ENCODE data around the gene MS4A10. TPM values are rescaled to one million over a fixed set of nuclear protein-coding genes. Genes with fewer than 3 reads are reported as not detected.
"Not testable (repeated sequence)": the region's sequence is repeated elsewhere in the genome, so short reads cannot be mapped to it uniquely, and the experiment has no call there.

MS4A10 gene
- polyA plus RNA-seq, 3 donors, result not detected

DNA sequence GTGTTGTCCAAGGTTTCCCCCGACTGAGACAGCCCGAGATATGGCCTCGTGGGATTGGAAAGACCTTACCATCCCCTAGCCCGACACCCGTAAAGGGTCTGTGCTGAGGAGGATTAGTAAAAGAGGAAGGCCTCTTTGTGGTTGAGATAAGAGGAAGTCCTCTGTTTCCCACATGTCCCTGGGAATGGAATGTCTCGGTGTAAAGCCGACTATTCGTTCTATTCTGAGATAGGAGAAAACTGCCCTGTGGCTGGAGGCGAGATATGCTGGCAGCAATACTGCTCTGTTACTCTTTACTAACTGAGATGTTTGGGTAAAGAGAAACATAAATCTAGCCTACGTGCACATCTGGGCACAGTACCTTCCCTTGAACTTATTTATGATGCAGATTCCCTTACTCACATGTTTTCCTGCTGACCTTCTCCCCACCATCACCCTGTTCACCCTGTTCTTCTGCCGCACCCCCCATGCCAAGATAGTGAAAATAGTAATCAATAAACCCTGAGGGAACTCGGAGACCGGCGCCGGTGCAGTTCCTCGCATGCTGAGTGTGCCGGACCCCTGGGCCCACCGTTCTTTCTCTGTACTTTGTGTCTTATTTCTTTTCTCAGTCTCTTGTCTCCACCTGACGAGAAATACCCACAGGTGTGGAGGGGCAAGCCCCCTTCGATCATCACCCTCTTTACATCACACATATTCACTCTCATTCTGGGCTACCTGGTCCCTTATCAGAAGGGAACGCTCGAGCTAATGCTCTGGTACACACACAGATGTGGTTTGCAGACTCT is 25.5 kb upstream of the MS4A10 start:
- intact Hi-C loops (cut with micrococcal nuclease); H3K79me2 ChIP-seq (ENCODE audit: insufficient read depth, low read length); H3K9me3 ChIP-seq (replicated peaks in 1 of 2; ENCODE audit: control insufficient read depth in 1 of 2, insufficient read depth in 1 of 2, low read length in 2 of 2); H3K36me3 ChIP-seq (replicated peaks in 1 of 2; ENCODE audit: control insufficient read depth in 1 of 2, insufficient read depth in 2 of 2, low read length in 2 of 2); H3K27ac ChIP-seq (ENCODE audit: low read depth in 1 of 2, low read length in 2 of 2); H3K9me3 Mint-ChIP-seq; H2AFZ ChIP-seq (ENCODE audit: insufficient read depth, low read depth, low read length, poor library complexity, severe bottlenecking); H3K4me3 ChIP-seq (replicated peaks in 1 of 3; ENCODE audit: low read depth in 2 of 3, low read length in 3 of 3); H4K20me1 ChIP-seq (ENCODE audit: insufficient read depth, low read length); H3K36me3 Mint-ChIP-seq; H3K27me3 ChIP-seq (ENCODE audit: control insufficient read depth in 2 of 2, insufficient read depth in 2 of 2, low read length in 2 of 2); H3K9ac ChIP-seq (ENCODE audit: insufficient read depth, low read length, poor library complexity, severe bottlenecking): not testable (repeated sequence)
- Mint-ChIP-seq H3K27ac (peak overlapping the region in 1 of 7 donors; percentile 29), H3K4me1 (peaks cover 21% of the 10 kb centered on the region), H3K4me3 (peak overlapping the region in 1 of 2 donors; percentile 74), H3K27me3 (ENCODE audit: low read depth in 3 of 3) (peaks cover 13 to 28% (median 16%) of the 10 kb centered on the region in 3 donors)
- WGBS (ENCODE audit: insufficient coverage), result 84% methylated on average over 8 of the region's 22 CpGs
- H3K4me2 ChIP-seq (replicated peaks; ENCODE audit: extremely low read depth, low read length, poor library complexity, severe bottlenecking), result peak overlapping the region; percentile 11
- DNase-seq, result peak; percentile 10 to 54 (median 40)
- H3K4me1 ChIP-seq (ENCODE audit: control insufficient read depth in 1 of 2, insufficient read depth in 2 of 2, low read length in 2 of 2), result peaks cover 12% of the 10 kb centered on the region in 2 donors

DNA sequence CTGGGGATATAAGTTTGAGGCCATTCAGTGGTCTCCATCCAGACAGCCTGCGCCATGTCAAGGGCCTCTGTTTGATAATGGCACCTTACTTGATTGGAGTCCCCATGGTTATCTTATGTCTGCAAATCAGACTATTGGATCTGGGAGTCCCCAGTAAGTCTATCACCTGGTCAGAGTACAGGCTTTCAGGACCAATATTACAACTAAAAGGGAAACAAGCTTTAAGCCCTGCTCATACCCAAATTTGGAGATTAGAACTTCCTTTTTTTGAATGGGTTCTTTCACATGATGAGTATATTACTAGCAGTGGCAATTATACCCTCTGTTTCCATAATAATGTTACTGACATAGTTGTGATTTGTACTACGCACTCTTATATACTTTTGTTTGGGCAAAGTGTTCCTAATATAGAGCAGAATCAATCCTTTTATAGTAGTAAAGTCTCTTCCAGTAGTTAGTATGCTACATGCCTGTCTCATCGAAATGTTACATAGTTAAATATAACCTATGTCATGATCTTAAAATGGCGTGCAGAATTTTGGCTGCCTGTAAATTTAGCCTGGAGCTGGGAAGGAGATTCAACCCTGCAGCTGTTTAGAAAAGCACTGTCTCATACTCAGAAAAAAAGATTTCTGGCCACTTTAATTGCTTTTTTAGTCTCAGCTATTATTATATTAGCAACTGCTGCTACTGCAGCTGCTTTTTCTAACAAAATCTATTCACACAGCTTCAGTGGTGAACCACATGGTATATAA is 23.5 kb upstream of the MS4A10 start:
- no peak overlapping the region for H3K9ac ChIP-seq (ENCODE audit: insufficient read depth, low read length, poor library complexity, severe bottlenecking)
- peaks cover 12% of the 10 kb centered on the region in 2 donors for H3K4me1 ChIP-seq (ENCODE audit: control insufficient read depth in 1 of 2, insufficient read depth in 2 of 2, low read length in 2 of 2)
- H3K36me3 Mint-ChIP-seq, result no peaks in the 10 kb centered on the region
- H4K20me1 ChIP-seq (ENCODE audit: insufficient read depth, low read length), result no peaks in the 10 kb centered on the region
- intact Hi-C loops (cut with micrococcal nuclease), result no loop called here
- no peak overlapping the region for H3K27ac ChIP-seq (ENCODE audit: low read depth in 1 of 2, low read length in 2 of 2)
- H3K27ac Mint-ChIP-seq, result peak overlapping the region in 1 of 7 donors; percentile 24
- no peak overlapping the region for H3K4me3 ChIP-seq (replicated peaks in 1 of 3; ENCODE audit: low read depth in 2 of 3, low read length in 3 of 3)
- H3K79me2 ChIP-seq (ENCODE audit: insufficient read depth, low read length), result no peaks in the 10 kb centered on the region
- peaks cover 12 to 26% (median 14%) of the 10 kb centered on the region in 3 donors for H3K27me3 Mint-ChIP-seq (ENCODE audit: low read depth in 3 of 3)
- H3K4me1 Mint-ChIP-seq, result peaks cover 21% of the 10 kb centered on the region
- no peak overlapping the region for H2AFZ ChIP-seq (ENCODE audit: insufficient read depth, low read depth, low read length, poor library complexity, severe bottlenecking)
- H3K27me3 ChIP-seq (ENCODE audit: control insufficient read depth in 2 of 2, insufficient read depth in 2 of 2, low read length in 2 of 2), result peaks cover 4 to 8% of the 10 kb centered on the region in 2 donors
- TF ChIP-seq, protein P1, sequence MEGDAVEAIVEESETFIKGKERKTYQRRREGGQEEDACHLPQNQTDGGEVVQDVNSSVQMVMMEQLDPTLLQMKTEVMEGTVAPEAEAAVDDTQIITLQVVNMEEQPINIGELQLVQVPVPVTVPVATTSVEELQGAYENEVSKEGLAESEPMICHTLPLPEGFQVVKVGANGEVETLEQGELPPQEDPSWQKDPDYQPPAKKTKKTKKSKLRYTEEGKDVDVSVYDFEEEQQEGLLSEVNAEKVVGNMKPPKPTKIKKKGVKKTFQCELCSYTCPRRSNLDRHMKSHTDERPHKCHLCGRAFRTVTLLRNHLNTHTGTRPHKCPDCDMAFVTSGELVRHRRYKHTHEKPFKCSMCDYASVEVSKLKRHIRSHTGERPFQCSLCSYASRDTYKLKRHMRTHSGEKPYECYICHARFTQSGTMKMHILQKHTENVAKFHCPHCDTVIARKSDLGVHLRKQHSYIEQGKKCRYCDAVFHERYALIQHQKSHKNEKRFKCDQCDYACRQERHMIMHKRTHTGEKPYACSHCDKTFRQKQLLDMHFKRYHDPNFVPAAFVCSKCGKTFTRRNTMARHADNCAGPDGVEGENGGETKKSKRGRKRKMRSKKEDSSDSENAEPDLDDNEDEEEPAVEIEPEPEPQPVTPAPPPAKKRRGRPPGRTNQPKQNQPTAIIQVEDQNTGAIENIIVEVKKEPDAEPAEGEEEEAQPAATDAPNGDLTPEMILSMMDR (IDR thresholded peaks at IDR 0.05), result no peak
- H3K36me3 ChIP-seq (replicated peaks in 1 of 2; ENCODE audit: control insufficient read depth in 1 of 2, insufficient read depth in 2 of 2, low read length in 2 of 2), result no peaks in the 10 kb centered on the region
- H3K4me2 ChIP-seq (replicated peaks; ENCODE audit: extremely low read depth, low read length, poor library complexity, severe bottlenecking), result no peak overlapping the region
- peaks cover 0 to 7% (median 0%) of the 10 kb centered on the region in 7 donors for H3K9me3 Mint-ChIP-seq
- no peak for DNase-seq
- H3K4me3 Mint-ChIP-seq, result no peak overlapping the region
- H3K9me3 ChIP-seq (replicated peaks in 1 of 2; ENCODE audit: control insufficient read depth in 1 of 2, insufficient read depth in 1 of 2, low read length in 2 of 2), result no peaks in the 10 kb centered on the region
- WGBS (ENCODE audit: insufficient coverage), result 88% methylated on average over 1 of the region's 4 CpGs

All from CD14-positive monocyte (primary cell).